WERI-Rb-1 (cell line): ENCODE results near the gene CRTAP.
"Not testable (repeated sequence)": the region's sequence is repeated elsewhere in the genome, so short reads cannot be mapped to it uniquely, and the experiment has no call there.

ENCODE experiments used
- DNase-seq: peaks from one replicate; pipeline ENCODE4 v3.0.0-alpha.2; 2020
- H3K27ac ChIP-seq: fragments of 250-450 bp; sonication (Bioruptor Pico); 2 replicates; pipeline ENCODE4 v1.5.1; 2020; ENCODE audit warnings: mild to moderate bottlenecking, moderate library complexity
- H3K27me3 ChIP-seq: fragments of 250-450 bp; sonication (Bioruptor Pico); 2 replicates; pipeline ENCODE4 v1.5.1; 2021; ENCODE audit warnings: mild to moderate bottlenecking, low read depth, moderate library complexity; ENCODE audit not compliant: insufficient read depth, severe bottlenecking
- H3K36me3 ChIP-seq: fragments of 250-450 bp; sonication (Bioruptor Pico); 2 replicates; pipeline ENCODE4 v1.5.1; 2020; ENCODE audit warnings: mild to moderate bottlenecking, moderate library complexity
- H3K4me3 ChIP-seq: 2 replicates; pipeline ENCODE4 v1.5.1; 2011; ENCODE audit warnings: low read depth, mild to moderate bottlenecking, control low read depth, low read length
- H3K9me3 ChIP-seq: fragments of 250-450 bp; sonication (Bioruptor Pico); 2 replicates; pipeline ENCODE4 v1.5.1; 2021; ENCODE audit warnings: mild to moderate bottlenecking, moderate library complexity; ENCODE audit not compliant: severe bottlenecking
- TF ChIP-seq, protein P1 (sequence below): IDR thresholded peaks from 2 replicates; pipeline ENCODE4 v1.5.1; 2011; ENCODE audit warnings: low read depth, mild to moderate bottlenecking, control low read depth, inconsistent platforms, low read length

The CRTAP gene

DNA sequence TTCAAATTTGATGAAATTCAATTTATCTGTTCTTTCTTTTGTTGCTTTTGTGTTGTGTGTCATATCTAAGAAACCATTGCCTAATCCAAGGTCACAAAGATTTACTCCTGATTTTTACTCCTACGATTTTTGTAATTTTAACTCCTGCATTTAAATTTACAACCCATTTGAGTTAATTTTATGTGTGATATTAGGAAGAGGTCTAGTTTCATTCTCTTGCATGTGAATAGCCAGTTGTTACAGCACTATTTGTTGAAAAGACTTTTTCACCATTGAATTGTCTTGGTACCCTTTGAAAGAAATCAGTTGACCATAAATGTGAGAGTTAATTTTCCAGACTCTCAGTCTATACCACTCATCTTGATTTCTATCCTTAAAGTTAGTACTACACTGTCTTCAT lies 23.9 kb downstream of the CRTAP start:
- H3K4me3 ChIP-seq = no peak overlapping the region
- H3K27me3 ChIP-seq = no peaks in the 10 kb centered on the region
- H3K9me3 ChIP-seq = no peaks in the 10 kb centered on the region
- H3K27ac ChIP-seq = no peak overlapping the region
- DNase-seq = no peak
- TF ChIP-seq, protein P1, sequence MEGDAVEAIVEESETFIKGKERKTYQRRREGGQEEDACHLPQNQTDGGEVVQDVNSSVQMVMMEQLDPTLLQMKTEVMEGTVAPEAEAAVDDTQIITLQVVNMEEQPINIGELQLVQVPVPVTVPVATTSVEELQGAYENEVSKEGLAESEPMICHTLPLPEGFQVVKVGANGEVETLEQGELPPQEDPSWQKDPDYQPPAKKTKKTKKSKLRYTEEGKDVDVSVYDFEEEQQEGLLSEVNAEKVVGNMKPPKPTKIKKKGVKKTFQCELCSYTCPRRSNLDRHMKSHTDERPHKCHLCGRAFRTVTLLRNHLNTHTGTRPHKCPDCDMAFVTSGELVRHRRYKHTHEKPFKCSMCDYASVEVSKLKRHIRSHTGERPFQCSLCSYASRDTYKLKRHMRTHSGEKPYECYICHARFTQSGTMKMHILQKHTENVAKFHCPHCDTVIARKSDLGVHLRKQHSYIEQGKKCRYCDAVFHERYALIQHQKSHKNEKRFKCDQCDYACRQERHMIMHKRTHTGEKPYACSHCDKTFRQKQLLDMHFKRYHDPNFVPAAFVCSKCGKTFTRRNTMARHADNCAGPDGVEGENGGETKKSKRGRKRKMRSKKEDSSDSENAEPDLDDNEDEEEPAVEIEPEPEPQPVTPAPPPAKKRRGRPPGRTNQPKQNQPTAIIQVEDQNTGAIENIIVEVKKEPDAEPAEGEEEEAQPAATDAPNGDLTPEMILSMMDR = no peak
- peaks cover 21% of the 10 kb centered on the region for H3K36me3 ChIP-seq

DNA sequence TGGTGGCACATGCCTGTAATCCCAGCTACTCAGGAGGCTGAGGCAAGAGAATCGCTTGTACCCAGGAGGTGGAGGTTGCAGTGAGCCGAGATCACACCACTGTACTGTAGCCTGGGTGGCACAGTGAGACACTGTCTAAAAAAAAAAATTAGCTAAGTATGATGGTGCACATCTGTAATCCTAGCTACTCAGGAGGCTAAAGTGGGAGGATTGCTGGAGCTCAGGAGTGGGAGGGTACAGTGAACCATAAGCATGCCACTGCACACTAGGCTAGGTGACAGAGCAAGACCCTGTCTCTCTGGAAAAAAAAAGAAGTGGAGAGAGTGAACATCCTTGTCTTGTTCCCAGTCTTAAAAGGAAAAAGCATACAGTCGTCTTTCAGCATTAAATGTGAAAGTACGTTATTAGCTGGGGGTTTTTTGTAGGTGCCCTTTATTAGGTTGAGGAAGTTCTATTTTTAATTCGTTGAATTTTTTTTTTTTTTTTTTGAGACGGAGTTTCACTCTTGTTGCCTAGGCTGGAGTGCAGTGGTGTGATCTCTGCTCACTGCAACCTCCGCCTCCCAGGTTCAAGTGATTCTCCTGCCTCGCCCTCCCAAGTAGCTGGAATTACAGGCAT lies 25.3 kb downstream of the CRTAP start:
- H3K27me3 ChIP-seq, DNase-seq, H3K9me3 ChIP-seq, H3K4me3 ChIP-seq, H3K27ac ChIP-seq: not testable (repeated sequence)
- H3K36me3 ChIP-seq = peaks cover 14% of the 10 kb centered on the region

DNA sequence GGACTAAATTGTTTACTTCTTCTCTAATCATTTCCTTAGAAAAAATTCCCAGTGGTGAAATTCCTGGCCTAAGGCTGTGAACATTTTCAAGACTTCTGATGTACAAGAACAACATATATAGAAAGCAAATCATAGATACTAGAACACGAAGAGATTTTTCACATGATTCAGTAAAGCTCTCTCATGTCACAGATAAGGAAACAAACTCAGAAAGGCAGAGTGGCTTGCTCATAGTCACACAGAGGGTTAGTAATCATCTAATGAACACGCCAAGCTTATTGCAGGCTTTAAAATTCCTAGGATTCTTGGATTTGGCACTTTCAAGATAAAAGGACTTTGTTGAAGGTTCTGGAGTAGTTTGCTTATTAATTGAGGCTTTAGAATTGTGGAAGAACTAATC lies 26.2 kb downstream of the CRTAP start:
- peaks cover 7% of the 10 kb centered on the region for H3K36me3 ChIP-seq
- no peaks in the 10 kb centered on the region for H3K27me3 ChIP-seq
- DNase-seq = no peak
- no peak overlapping the region for H3K27ac ChIP-seq
- no peak overlapping the region for H3K4me3 ChIP-seq
- no peaks in the 10 kb centered on the region for H3K9me3 ChIP-seq
- TF ChIP-seq, protein P1 = no peak

DNA sequence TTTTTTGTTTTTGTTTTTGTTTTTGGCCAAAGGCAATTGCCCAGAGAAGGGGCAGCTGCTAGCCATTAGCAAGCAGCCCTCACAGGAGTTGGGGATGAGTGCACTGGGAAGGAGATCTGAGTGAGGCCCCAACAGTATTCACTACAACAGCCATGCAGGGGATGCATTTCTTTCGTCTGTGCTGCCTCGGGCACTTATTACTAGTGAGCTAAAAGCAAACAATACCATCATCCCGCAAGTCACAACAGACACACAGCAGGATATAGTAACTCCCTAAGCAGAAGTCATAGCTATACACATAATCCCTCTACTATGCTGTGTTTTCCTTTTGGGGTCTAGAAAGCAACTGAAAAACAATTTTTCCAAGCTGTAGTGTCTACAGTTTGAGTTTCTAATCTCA lies 27.2 kb downstream of the CRTAP start:
- TF ChIP-seq, protein P1 = no peak
- Histone ChIP-seq H3K27me3 (no peaks in the 10 kb centered on the region), H3K36me3 (peaks cover 7% of the 10 kb centered on the region), H3K4me3 (no peak overlapping the region), H3K27ac (no peak overlapping the region), H3K9me3 (no peaks in the 10 kb centered on the region)
- DNase-seq = no peak

DNA sequence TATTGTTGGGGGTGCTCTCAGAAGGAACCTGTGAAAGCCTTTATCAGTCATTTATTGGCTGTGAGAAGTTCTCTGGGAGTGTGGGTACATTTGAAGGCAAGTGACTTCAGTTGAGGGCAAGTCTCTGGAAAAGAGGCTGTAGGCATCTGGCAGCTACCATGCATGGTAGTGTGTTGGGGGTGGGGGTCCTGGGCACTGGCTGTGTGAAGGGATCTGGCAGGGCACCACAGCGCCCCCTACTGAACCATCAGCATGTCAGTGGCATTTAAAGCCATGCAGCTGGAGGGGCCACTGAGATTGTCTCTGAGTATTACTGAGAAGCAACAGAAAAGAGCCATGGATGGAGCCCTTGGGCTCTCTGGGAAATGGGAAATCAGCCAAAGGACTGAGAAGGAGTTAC lies 30.6 kb downstream of the CRTAP start:
- TF ChIP-seq, protein P1 = peak; percentile 67
- Histone ChIP-seq H3K36me3 (peaks cover 7% of the 10 kb centered on the region; the same call in 1 of the 2 replicates), H3K9me3 (no peaks in the 10 kb centered on the region), H3K4me3 (no peak overlapping the region), H3K27ac (no peak overlapping the region), H3K27me3 (no peaks in the 10 kb centered on the region)
- DNase-seq = peak; percentile 39

DNA sequence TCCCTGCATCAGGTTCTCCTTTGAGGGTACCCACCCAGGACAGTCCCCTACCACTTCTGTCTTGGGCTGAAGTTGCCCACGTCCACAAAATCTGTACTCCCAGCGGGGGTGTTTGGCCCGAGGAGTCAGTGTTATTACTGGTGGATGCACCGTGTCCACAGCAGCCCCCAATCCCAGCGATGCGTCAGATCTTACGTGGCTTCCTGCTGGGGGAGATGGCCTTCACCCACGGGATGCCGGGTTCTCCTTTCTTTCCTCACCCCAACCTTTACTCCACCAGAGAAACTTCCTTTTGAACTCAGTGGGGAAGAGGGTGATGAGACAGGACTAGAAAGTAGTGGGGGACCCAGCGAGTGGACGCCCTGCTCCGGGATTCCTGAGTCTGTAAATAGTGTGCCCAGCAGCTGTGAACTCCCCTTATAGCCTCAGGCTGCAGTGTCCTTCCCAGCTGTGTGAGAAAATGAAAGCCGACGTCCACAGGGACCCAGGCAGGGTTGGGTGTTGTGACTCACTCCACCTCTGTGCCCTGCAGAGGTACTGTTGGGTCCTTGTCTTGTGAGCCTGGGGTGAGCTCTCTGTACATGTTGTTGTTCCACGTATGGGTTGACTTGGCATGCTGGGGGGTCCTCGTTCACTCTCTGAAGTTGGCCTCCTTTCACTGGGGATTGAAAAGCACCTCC lies 31.5 kb downstream of the CRTAP start:
- no peak for DNase-seq

More for the DNA sequence above, 31.5 kb downstream of the CRTAP start:
- H3K36me3 ChIP-seq = peaks cover 7% of the 10 kb centered on the region; the same call in 1 of the 2 replicates
- no peaks in the 10 kb centered on the region for H3K27me3 ChIP-seq
- H3K27ac ChIP-seq = no peak overlapping the region
- TF ChIP-seq, protein P1 = no peak
- H3K4me3 ChIP-seq = no peak overlapping the region
- no peaks in the 10 kb centered on the region for H3K9me3 ChIP-seq
